IPS-18c (cell line): ENCODE measurements around the gene OAT.

Source experiments
- H3K4me3 ChIP-seq: 2 replicates; pipeline ENCODE4 v1.7.0; 2013; ENCODE audit warnings: low read depth, mild to moderate bottlenecking, low read length, moderate library complexity; ENCODE audit not compliant: insufficient read depth
- H3K9me3 ChIP-seq: one replicate; pipeline ENCODE4 v1.6.1; 2013; ENCODE audit warnings: mild to moderate bottlenecking, low read length, moderate library complexity; ENCODE audit not compliant: control insufficient read depth, insufficient read depth

Gene OAT

GRCh38 chr10:124419635-124420034 lies 912 bp upstream of the OAT start:
- peak overlapping the region; percentile 82; the same call in 1 of the 2 replicates for H3K4me3 ChIP-seq

GRCh38 chr10:124417895-124418725 lies 613 bp downstream of the OAT start:
- Histone ChIP-seq H3K4me3 (peak overlapping the region; percentile 82), H3K9me3 (peaks cover 2% of the 10 kb centered on the region)

More at GRCh38 chr10:124419635-124420034, 912 bp upstream of the OAT start:
- peaks cover 2% of the 10 kb centered on the region for H3K9me3 ChIP-seq

GRCh38 chr10:124416733-124417132 lies 2.0 kb downstream of the OAT start:
- Histone ChIP-seq H3K9me3 (peaks cover 2% of the 10 kb centered on the region), H3K4me3 (no peak overlapping the region)

GRCh38 chr10:124415210-124415609 lies 3.5 kb downstream of the OAT start:
- Histone ChIP-seq H3K9me3 (peaks cover 2% of the 10 kb centered on the region), H3K4me3 (no peak overlapping the region)

- no peak overlapping the region for H3K4me3 ChIP-seq
- H3K9me3 ChIP-seq = peaks cover 2% of the 10 kb centered on the region
Observed at GRCh38 chr10:124414076-124414475, 4.6 kb downstream of the OAT start.

- no peaks in the 10 kb centered on the region for H3K9me3 ChIP-seq
- no peak overlapping the region for H3K4me3 ChIP-seq
Observed at GRCh38 chr10:124409696-124410095, 9.0 kb downstream of the OAT start.

GRCh38 chr10:124408357-124408756 lies 10.4 kb downstream of the OAT start:
- no peak overlapping the region for H3K4me3 ChIP-seq
- no peaks in the 10 kb centered on the region for H3K9me3 ChIP-seq

GRCh38 chr10:124407456-124407855 lies 11.3 kb downstream of the OAT start:
- no peak overlapping the region for H3K4me3 ChIP-seq
- no peaks in the 10 kb centered on the region for H3K9me3 ChIP-seq

GRCh38 chr10:124403548-124403947 lies 15.2 kb downstream of the OAT start:
- Histone ChIP-seq H3K4me3 (no peak overlapping the region), H3K9me3 (no peaks in the 10 kb centered on the region)

GRCh38 chr10:124402273-124402672 lies 16.4 kb downstream of the OAT start:
- no peaks in the 10 kb centered on the region for H3K9me3 ChIP-seq
- H3K4me3 ChIP-seq = no peak overlapping the region

- H3K4me3 ChIP-seq = no peak overlapping the region
- H3K9me3 ChIP-seq = no peaks in the 10 kb centered on the region
Observed at GRCh38 chr10:124401633-124402032, 17.1 kb downstream of the OAT start.

- Histone ChIP-seq H3K4me3 (no peak overlapping the region), H3K9me3 (no peaks in the 10 kb centered on the region)
Observed at GRCh38 chr10:124394583-124394982, 24.1 kb downstream of the OAT start.

- Histone ChIP-seq H3K4me3 (no peak overlapping the region), H3K9me3 (no peaks in the 10 kb centered on the region)
Observed at GRCh38 chr10:124392626-124393342, 25.9 kb downstream of the OAT start.

GRCh38 chr10:124390471-124391187 lies 28.1 kb downstream of the OAT start:
- no peaks in the 10 kb centered on the region for H3K9me3 ChIP-seq
- H3K4me3 ChIP-seq = no peak overlapping the region

- H3K4me3 ChIP-seq = no peak overlapping the region; the same call in 1 of the 2 replicates
Observed at GRCh38 chr10:124389613-124390361, 28.9 kb downstream of the OAT start.

GRCh38 chr10:124388823-124389612 lies 29.7 kb downstream of the OAT start:
- Histone ChIP-seq H3K9me3 (no peaks in the 10 kb centered on the region), H3K4me3 (peak overlapping the region; percentile 44; the same call in 1 of the 2 replicates)

More at GRCh38 chr10:124389613-124390361, 28.9 kb downstream of the OAT start:
- H3K9me3 ChIP-seq = no peaks in the 10 kb centered on the region
